Panc1 (cell line): ENCODE data around the gene CD48. TPM values are rescaled to one million over a fixed set of nuclear protein-coding genes. Genes with fewer than 3 reads are reported as not detected.

Source experiments
- ATAC-seq: fragments of 200-7000 bp; cut with Tn5 transposase; 2 replicates; pipeline ENCODE4 v1.9.1; 2020; ENCODE audit warnings: mild to moderate bottlenecking, moderate library complexity
- BruUV-seq: library from RNA; stranded (reverse); fragments of 400-500 nt; replicated peaks from 2 replicates; lab custom pipeline; 2021; lab: Mats Ljungman, UMichigan
- CTCF ChIA-PET: fragments of 300-600 bp; sonication (Branson Sonifier 250); formaldehyde crosslinking; loops from one replicate; lab custom pipeline; 2022; ENCODE audit warnings: antibody characterized with exemption; lab: Charles Lee
- POLR2A ChIA-PET: fragments of 300-600 bp; sonication (Branson Sonifier 250); formaldehyde crosslinking; loops from one replicate; lab custom pipeline; 2022; ENCODE audit warnings: antibody characterized with exemption; lab: Charles Lee
- DNase-seq: peaks from one replicate; pipeline ENCODE4 v3.0.0-alpha.2; 2010; ENCODE audit warnings: low read depth, low spot score
- H3K27ac ChIP-seq: 2 replicates; pipeline ENCODE4 v1.5.1; 2011; ENCODE audit warnings: mild to moderate bottlenecking, low read length, inconsistent platforms
- H3K27me3 ChIP-seq: fragments of 200-500 bp; sonication (Bioruptor generic); 2 replicates; pipeline ENCODE4 v1.6.0; 2014; ENCODE audit warnings: low read length, inconsistent platforms; ENCODE audit not compliant: control insufficient read depth, insufficient read depth
- H3K36me3 ChIP-seq: fragments of 200-500 bp; sonication (Bioruptor generic); 2 replicates; pipeline ENCODE4 v1.5.1; 2014; ENCODE audit warnings: inconsistent platforms, mild to moderate bottlenecking, low read length, moderate library complexity; ENCODE audit not compliant: control insufficient read depth, insufficient read depth
- H3K4me1 ChIP-seq: 2 replicates; pipeline ENCODE4 v1.5.1; 2011; ENCODE audit warnings: inconsistent platforms, mild to moderate bottlenecking, low read length, moderate library complexity; ENCODE audit not compliant: control insufficient read depth, insufficient read depth
- H3K4me3 ChIP-seq, 2 experiments: 2 replicates each; pipeline ENCODE4 v1.5.1; 2011 to 2012; ENCODE audit warnings: low read depth in 2 of 2, low read length in 2 of 2, mild to moderate bottlenecking in 2 of 2, inconsistent platforms in 1 of 2, moderate library complexity in 1 of 2
- H3K9me3 ChIP-seq: fragments of 200-500 bp; sonication (Bioruptor generic); 2 replicates; pipeline ENCODE4 v1.5.1; 2014; ENCODE audit warnings: low read depth, mild to moderate bottlenecking, inconsistent platforms, low read length, moderate library complexity; ENCODE audit not compliant: control insufficient read depth, insufficient read depth
- POLR2AphosphoS5 ChIP-seq: IDR thresholded peaks from 2 replicates; pipeline ENCODE4 v1.6.1; 2012; ENCODE audit warnings: mild to moderate bottlenecking, low read depth, low read length, moderate library complexity
- SIN3A ChIP-seq: IDR thresholded peaks from 2 replicates; pipeline ENCODE4 v1.6.1; 2012; ENCODE audit warnings: low read depth, mild to moderate bottlenecking, low read length, moderate library complexity, borderline replicate concordance; ENCODE audit not compliant: insufficient read depth
- TCF7L2 ChIP-seq: IDR thresholded peaks from 2 replicates; pipeline ENCODE4 v1.6.1; 2011; ENCODE audit warnings: mild to moderate bottlenecking, low read depth, low read length, inconsistent platforms
- in situ Hi-C: cut with HindIII; loops from 2 replicates; pipeline ENCODE4 v1.10.0; 2016; ENCODE audit warnings: low sequenced_read_pairs, low pct_unique_long_range_greater_than_20kb
- intact Hi-C: fragments of 100-400 bp; cut with micrococcal nuclease; formaldehyde crosslinking; loops from one replicate; pipeline ENCODE4 v1.10.0; 2022; ENCODE audit not compliant: unreplicated experiment
- total RNA-seq: library from RNA; stranded (reverse); gene quantifications from one replicate; pipeline ENCODE4 v1.2.1, GENCODE V29; 2021; ENCODE audit not compliant: unreplicated experiment
- TF ChIP-seq, protein P1 (sequence below): fragments of 450-650 bp; IDR thresholded peaks from 2 replicates; pipeline ENCODE4 v1.5.1; 2017; ENCODE audit warnings: mild to moderate bottlenecking
- TF ChIP-seq, protein P2 (sequence below), 2 experiments: IDR thresholded peaks; 2 replicates each; pipeline ENCODE4 v1.6.1; 2011 to 2012; ENCODE audit warnings: low read depth in 2 of 2, control low read depth in 1 of 2, low read length in 1 of 2, mild to moderate bottlenecking in 1 of 2, moderate library complexity in 1 of 2; ENCODE audit not compliant: insufficient read depth in 1 of 2

CD48 gene
- total RNA-seq, 1 experiment from 2014 or later = 0.67 TPM

DNA sequence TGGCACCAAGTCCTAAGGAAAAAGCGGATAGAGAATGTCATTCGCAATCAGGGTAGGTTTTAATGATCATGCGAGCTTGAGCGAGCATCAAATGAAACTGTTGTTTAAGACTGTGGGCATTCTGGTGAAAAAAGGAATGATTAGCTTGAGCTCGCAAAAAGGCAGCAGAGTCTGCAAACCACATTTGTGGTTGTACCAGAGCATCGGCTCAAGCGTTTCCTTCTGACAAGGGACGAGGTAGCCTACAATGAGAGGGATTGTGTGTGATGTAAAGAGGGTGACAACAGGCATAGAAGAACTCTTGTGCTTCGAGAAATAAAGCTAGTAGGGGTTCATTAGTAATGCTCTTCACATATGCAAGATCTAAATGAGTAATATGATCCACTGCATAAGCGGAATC is 11.1 kb upstream of the CD48 start:
- Histone ChIP-seq H3K36me3 (no peaks in the 10 kb centered on the region; the same call in 1 of the 2 replicates), H3K27me3 (peaks cover 20% of the 10 kb centered on the region), H3K4me3 (no peak overlapping the region), H3K9me3 (no peaks in the 10 kb centered on the region), H3K4me1 (peaks cover 4% of the 10 kb centered on the region; the same call in 1 of the 2 replicates), H3K27ac (no peak overlapping the region)
- TF ChIP-seq TCF7L2 (no peak), SIN3A (no peak), POLR2AphosphoS5 (no peak)
- TF ChIP-seq, protein P1, sequence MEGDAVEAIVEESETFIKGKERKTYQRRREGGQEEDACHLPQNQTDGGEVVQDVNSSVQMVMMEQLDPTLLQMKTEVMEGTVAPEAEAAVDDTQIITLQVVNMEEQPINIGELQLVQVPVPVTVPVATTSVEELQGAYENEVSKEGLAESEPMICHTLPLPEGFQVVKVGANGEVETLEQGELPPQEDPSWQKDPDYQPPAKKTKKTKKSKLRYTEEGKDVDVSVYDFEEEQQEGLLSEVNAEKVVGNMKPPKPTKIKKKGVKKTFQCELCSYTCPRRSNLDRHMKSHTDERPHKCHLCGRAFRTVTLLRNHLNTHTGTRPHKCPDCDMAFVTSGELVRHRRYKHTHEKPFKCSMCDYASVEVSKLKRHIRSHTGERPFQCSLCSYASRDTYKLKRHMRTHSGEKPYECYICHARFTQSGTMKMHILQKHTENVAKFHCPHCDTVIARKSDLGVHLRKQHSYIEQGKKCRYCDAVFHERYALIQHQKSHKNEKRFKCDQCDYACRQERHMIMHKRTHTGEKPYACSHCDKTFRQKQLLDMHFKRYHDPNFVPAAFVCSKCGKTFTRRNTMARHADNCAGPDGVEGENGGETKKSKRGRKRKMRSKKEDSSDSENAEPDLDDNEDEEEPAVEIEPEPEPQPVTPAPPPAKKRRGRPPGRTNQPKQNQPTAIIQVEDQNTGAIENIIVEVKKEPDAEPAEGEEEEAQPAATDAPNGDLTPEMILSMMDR = no peak
- TF ChIP-seq, protein P2, sequence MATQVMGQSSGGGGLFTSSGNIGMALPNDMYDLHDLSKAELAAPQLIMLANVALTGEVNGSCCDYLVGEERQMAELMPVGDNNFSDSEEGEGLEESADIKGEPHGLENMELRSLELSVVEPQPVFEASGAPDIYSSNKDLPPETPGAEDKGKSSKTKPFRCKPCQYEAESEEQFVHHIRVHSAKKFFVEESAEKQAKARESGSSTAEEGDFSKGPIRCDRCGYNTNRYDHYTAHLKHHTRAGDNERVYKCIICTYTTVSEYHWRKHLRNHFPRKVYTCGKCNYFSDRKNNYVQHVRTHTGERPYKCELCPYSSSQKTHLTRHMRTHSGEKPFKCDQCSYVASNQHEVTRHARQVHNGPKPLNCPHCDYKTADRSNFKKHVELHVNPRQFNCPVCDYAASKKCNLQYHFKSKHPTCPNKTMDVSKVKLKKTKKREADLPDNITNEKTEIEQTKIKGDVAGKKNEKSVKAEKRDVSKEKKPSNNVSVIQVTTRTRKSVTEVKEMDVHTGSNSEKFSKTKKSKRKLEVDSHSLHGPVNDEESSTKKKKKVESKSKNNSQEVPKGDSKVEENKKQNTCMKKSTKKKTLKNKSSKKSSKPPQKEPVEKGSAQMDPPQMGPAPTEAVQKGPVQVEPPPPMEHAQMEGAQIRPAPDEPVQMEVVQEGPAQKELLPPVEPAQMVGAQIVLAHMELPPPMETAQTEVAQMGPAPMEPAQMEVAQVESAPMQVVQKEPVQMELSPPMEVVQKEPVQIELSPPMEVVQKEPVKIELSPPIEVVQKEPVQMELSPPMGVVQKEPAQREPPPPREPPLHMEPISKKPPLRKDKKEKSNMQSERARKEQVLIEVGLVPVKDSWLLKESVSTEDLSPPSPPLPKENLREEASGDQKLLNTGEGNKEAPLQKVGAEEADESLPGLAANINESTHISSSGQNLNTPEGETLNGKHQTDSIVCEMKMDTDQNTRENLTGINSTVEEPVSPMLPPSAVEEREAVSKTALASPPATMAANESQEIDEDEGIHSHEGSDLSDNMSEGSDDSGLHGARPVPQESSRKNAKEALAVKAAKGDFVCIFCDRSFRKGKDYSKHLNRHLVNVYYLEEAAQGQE (IDR thresholded peaks at IDR 0.05; ENCODE audit: insufficient read depth in 1 of 2, low read depth in 2 of 2, low read length in 1 of 2) = no peak
- ChIA-PET POLR2A (no interaction called here), CTCF (no interaction called here)
- DNase-seq (no peak), ATAC-seq (no peak)
- BruUV-seq = no TSS peak
- in situ Hi-C loops (no loop called here), intact Hi-C loops (no loop called here)

DNA sequence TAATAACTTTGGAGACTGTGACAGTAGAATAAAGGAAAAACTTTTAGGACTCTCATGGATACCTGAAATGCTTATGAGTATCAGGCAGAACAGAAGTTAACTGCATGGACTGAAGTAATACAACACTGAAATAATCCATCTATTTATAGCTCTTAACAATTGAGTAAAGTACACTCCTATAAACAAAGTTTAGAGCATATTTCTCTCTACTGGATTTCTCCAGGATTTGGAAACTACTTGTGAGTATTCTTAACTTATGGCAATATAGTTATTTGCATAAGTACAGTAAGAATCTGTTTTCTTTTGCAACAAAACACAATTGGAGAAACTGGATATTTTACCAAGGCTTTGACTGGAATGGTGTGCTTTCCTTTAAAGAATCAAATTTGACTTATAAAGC is 9.9 kb upstream of the CD48 start:
- BruUV-seq = no TSS peak
- CTCF ChIA-PET = no interaction called here
- TF ChIP-seq, protein P1 = no peak
- no peak for TF ChIP-seq SIN3A
- TF ChIP-seq POLR2AphosphoS5 = no peak
- no peak for TF ChIP-seq TCF7L2
- TF ChIP-seq, protein P2 (IDR thresholded peaks at IDR 0.05; ENCODE audit: insufficient read depth in 1 of 2, low read depth in 2 of 2, low read length in 1 of 2) = no peak
- no peak for ATAC-seq
- POLR2A ChIA-PET = no interaction called here
- Histone ChIP-seq H3K27me3 (peaks cover 20% of the 10 kb centered on the region), H3K36me3 (no peaks in the 10 kb centered on the region; the same call in 1 of the 2 replicates), H3K27ac (no peak overlapping the region), H3K4me1 (peaks cover 1% of the 10 kb centered on the region; the same call in 1 of the 2 replicates), H3K4me3 (no peak overlapping the region), H3K9me3 (no peaks in the 10 kb centered on the region)
- in situ Hi-C loops (no loop called here), intact Hi-C loops (no loop called here)
- DNase-seq = no peak
